ENCODE results near the gene SLC4A8.
A peak's percentile ranks its signal among the peaks of the same experiment; 100 is the strongest.

SLC4A8 gene

GRCh38 chr12:51424662-51425539 is at the start of gene SLC4A8:
Gene SLC4A8, plus strand, starts transcription at chr12:51424831. Its CDS starts 157 bp downstream, at chr12:51424988.
- peaks cover 7% of the 10 kb centered on the region for H3K36me3 ChIP-seq
- H3K4me3 ChIP-seq (ENCODE audit: low read depth, low read length), result peak within 1 kb of the TSS; percentile 55
- peak within 1 kb of the TSS; percentile 89 for H3K27ac ChIP-seq

GRCh38 chr12:51374856-51375255 is 49.8 kb upstream of the SLC4A8 start:
- no peak for TF ChIP-seq CTCF (IDR thresholded peaks at IDR 0.05; ENCODE audit: low read depth, low read length)
- no peaks in the 10 kb centered on the region for H3K36me3 ChIP-seq
- H3K9me3 ChIP-seq (ENCODE audit: severe bottlenecking), result no peaks in the 10 kb centered on the region
- no peak for DNase-seq
- no peak overlapping the region for H3K4me3 ChIP-seq (ENCODE audit: low read depth, low read length)
- no peak overlapping the region for H3K27ac ChIP-seq
- H3K27me3 ChIP-seq (ENCODE audit: insufficient read depth, low read depth, severe bottlenecking), result no peaks in the 10 kb centered on the region

More at GRCh38 chr12:51424662-51425539, at the start of gene SLC4A8:
- H3K9me3 ChIP-seq (ENCODE audit: severe bottlenecking), result peaks cover 6% of the 10 kb centered on the region
- no peaks in the 10 kb centered on the region for H3K27me3 ChIP-seq (ENCODE audit: insufficient read depth, low read depth, severe bottlenecking)
- DNase-seq, result peak; percentile 98
- TF ChIP-seq CTCF (IDR thresholded peaks at IDR 0.05; ENCODE audit: low read depth, low read length), result peak; percentile 83

- Histone ChIP-seq H3K36me3 (no peaks in the 10 kb centered on the region), H3K4me3 (ENCODE audit: low read depth, low read length) (no peak overlapping the region), H3K27me3 (ENCODE audit: insufficient read depth, low read depth, severe bottlenecking) (no peaks in the 10 kb centered on the region), H3K27ac (no peak overlapping the region), H3K9me3 (ENCODE audit: severe bottlenecking) (no peaks in the 10 kb centered on the region)
- no peak for DNase-seq
- peak; percentile 27; the same call in 1 of the 2 replicates for TF ChIP-seq CTCF (IDR thresholded peaks at IDR 0.05; ENCODE audit: low read depth, low read length)
Observed at GRCh38 chr12:51377099-51377984, 47.3 kb upstream of the SLC4A8 start.

- Histone ChIP-seq H3K9me3 (ENCODE audit: severe bottlenecking) (no peaks in the 10 kb centered on the region), H3K4me3 (ENCODE audit: low read depth, low read length) (no peak overlapping the region), H3K27me3 (ENCODE audit: insufficient read depth, low read depth, severe bottlenecking) (no peaks in the 10 kb centered on the region), H3K36me3 (no peaks in the 10 kb centered on the region), H3K27ac (no peak overlapping the region)
- no peak for TF ChIP-seq CTCF (IDR thresholded peaks at IDR 0.05; ENCODE audit: low read depth, low read length)
- no peak for DNase-seq
Observed at GRCh38 chr12:51378749-51379148, 45.9 kb upstream of the SLC4A8 start.

GRCh38 chr12:51379571-51379970 is 45.1 kb upstream of the SLC4A8 start:
- H3K4me3 ChIP-seq (ENCODE audit: low read depth, low read length), result no peak overlapping the region

More at GRCh38 chr12:51379571-51379970, 45.1 kb upstream of the SLC4A8 start:
- Histone ChIP-seq H3K9me3 (ENCODE audit: severe bottlenecking) (no peaks in the 10 kb centered on the region), H3K27ac (no peak overlapping the region), H3K27me3 (ENCODE audit: insufficient read depth, low read depth, severe bottlenecking) (no peaks in the 10 kb centered on the region), H3K36me3 (no peaks in the 10 kb centered on the region)
- TF ChIP-seq CTCF (IDR thresholded peaks at IDR 0.05; ENCODE audit: low read depth, low read length), result no peak
- no peak for DNase-seq
